ENCODE measurements around the gene LMCD1.

LMCD1 gene

DNA sequence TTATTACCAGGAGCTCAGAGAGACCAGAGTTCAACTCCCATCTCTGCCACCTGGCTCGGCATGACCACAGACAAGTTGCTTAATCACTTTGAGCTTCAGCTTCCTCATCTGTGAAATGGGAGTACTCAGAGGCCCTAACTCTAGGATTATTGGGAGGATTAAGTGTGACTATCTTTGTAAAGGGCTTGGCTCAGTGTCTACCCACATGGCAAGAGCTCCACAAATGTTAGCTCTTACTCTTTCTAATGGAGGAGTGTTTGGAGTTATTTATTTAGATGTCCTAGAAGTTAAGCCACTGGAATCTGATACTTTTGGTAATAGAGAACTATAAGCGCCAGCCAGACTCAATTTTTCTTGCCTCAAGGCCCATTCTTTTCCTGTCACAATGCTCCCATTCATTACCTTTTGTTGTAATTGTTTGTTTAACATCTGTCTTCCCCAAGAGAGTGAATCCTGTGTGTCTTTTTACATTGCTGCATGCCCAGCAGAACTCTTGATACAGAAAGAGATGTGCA, 12.3 kb upstream of the LMCD1 start:
- TF ChIP-seq, protein P1, sequence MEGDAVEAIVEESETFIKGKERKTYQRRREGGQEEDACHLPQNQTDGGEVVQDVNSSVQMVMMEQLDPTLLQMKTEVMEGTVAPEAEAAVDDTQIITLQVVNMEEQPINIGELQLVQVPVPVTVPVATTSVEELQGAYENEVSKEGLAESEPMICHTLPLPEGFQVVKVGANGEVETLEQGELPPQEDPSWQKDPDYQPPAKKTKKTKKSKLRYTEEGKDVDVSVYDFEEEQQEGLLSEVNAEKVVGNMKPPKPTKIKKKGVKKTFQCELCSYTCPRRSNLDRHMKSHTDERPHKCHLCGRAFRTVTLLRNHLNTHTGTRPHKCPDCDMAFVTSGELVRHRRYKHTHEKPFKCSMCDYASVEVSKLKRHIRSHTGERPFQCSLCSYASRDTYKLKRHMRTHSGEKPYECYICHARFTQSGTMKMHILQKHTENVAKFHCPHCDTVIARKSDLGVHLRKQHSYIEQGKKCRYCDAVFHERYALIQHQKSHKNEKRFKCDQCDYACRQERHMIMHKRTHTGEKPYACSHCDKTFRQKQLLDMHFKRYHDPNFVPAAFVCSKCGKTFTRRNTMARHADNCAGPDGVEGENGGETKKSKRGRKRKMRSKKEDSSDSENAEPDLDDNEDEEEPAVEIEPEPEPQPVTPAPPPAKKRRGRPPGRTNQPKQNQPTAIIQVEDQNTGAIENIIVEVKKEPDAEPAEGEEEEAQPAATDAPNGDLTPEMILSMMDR (IDR thresholded peaks at IDR 0.05), result no peak
- no peak overlapping the region for H2AFZ ChIP-seq
- H3K27ac ChIP-seq, result no peak overlapping the region
- H3K4me1 ChIP-seq, result no peaks in the 10 kb centered on the region
- no peaks in the 10 kb centered on the region for H3K36me3 ChIP-seq (ENCODE audit: control insufficient read depth, insufficient read depth, low read length)
- H3K9me3 ChIP-seq (ENCODE audit: control insufficient read depth, low read length), result no peaks in the 10 kb centered on the region
- H3K79me2 ChIP-seq, result no peaks in the 10 kb centered on the region
- no peak overlapping the region for H3K4me2 ChIP-seq (ENCODE audit: low read length)
- no peaks in the 10 kb centered on the region for H3K27me3 ChIP-seq (ENCODE audit: control insufficient read depth, insufficient read depth, low read length)
- no peak overlapping the region for H3K4me3 ChIP-seq (ENCODE audit: low read depth, low read length)
- no peak overlapping the region for H3K9ac ChIP-seq

DNA sequence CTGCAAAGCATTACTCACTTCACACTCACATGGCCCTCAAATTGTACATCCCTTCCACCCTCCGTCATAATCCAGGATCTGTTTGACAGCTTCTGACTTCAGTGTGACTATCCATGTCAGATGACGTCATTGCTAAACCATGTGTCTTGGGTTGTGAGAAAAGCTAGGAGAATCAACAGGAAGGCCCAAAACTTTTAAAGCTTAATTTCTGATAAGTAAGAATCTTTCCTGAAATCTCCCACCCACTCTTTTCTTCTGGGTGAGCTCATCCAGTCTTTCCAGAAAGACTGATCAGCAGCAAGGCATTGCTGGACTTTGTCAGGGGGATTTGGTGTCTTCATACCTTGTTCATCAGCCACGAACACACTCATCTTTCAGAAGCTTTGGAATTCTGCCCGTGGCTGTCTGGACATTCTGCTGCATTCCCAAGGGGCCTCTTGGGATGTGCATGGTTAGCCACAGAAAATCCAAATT, 11.5 kb upstream of the LMCD1 start:
- Histone ChIP-seq H3K9ac (no peak overlapping the region), H3K4me2 (ENCODE audit: low read length) (no peak overlapping the region), H3K27ac (no peak overlapping the region), H3K4me3 (ENCODE audit: low read depth, low read length) (no peak overlapping the region), H3K4me1 (no peaks in the 10 kb centered on the region), H3K9me3 (ENCODE audit: control insufficient read depth, low read length) (no peaks in the 10 kb centered on the region), H3K27me3 (ENCODE audit: control insufficient read depth, insufficient read depth, low read length) (no peaks in the 10 kb centered on the region), H3K79me2 (no peaks in the 10 kb centered on the region), H2AFZ (no peak overlapping the region), H3K36me3 (ENCODE audit: control insufficient read depth, insufficient read depth, low read length) (no peaks in the 10 kb centered on the region)
- TF ChIP-seq, protein P1 (IDR thresholded peaks at IDR 0.05), result no peak

DNA sequence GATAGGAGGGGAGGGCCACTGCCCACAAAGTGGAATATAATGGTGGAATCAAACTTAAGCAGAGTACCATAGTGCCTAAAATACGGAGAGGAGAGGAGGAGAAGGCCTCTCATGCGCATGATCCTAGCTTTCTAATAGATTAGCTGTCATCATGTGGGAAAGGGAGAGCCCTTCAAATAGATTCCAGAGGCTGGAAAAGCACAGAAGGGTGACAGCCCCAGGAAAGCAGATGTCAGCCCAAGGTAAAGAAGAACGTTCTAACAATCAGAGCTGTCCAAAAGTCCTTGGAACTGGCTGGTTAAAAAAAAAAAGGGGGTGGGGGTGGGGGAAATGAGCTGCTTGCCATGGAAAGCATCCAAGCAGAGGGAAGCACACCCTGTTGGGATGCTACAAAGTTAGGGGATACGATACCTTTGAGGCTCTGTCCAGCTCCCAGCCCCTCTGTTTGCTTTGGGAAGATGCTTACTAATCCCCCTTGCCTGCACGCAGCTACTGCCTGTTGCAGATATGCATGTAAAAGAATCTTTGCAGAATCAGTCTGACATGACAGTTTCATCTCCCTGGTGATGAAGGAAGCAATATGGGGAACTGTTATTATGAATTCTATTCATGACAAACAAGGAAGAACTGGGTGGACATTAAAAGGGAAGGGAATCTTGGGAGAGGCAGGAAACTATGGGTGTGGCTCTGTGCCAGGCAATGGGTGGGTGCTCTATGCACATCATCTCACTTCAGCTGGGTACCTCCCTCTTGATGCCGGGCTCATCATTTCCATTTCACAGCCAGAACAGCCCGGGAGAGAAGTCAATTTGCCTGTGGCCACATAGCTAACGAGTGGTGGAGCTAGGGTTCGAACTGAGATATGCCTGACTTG, 10.1 kb upstream of the LMCD1 start:
- Histone ChIP-seq H3K4me1 (no peaks in the 10 kb centered on the region), H2AFZ (no peak overlapping the region), H3K36me3 (ENCODE audit: control insufficient read depth, insufficient read depth, low read length) (no peaks in the 10 kb centered on the region), H3K9me3 (ENCODE audit: control insufficient read depth, low read length) (no peaks in the 10 kb centered on the region), H3K27me3 (ENCODE audit: control insufficient read depth, insufficient read depth, low read length) (no peaks in the 10 kb centered on the region), H3K4me3 (ENCODE audit: low read depth, low read length) (no peak overlapping the region), H3K4me2 (ENCODE audit: low read length) (no peak overlapping the region), H3K27ac (no peak overlapping the region), H3K9ac (no peak overlapping the region), H3K79me2 (no peaks in the 10 kb centered on the region)
- TF ChIP-seq, protein P1 (IDR thresholded peaks at IDR 0.05), result no peak

DNA sequence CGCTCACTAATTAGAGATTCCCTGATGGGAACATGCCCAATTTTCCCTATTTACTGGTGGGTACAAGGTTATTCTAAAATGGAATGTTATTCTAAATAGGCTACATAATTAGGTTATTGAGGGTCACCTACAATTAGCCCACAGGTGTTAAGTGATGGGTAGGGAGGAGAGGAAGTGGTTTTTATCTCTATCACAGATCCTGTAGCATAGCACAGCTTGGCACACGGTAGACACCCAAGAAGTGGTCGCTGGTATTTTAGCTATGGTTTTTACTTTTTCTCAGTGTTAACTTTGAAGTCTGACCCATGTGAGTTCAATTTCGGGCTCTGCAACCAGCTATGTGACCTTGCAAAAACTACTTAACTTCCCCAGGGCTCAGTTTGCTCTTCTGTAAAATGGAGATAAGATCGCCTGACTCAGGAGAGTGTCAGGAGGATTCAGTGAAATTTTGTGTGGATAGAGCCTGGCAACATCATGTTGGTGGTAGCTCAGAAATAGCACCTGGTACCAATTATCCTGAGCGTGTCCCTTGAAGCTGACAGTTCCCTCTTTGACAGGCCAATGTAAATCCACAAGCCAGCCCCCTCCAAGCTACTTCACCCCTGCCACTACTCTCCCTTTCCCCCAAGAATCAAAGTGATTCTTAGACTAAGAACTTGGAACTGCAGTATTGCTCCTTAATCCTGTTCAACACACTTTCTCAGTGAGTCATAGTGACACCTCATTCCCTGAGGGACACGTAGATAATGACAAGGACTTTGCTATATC, 8.7 kb upstream of the LMCD1 start:
- Histone ChIP-seq H3K9ac (no peak overlapping the region), H3K4me1 (no peaks in the 10 kb centered on the region)
- TF ChIP-seq, protein P1 (IDR thresholded peaks at IDR 0.05), result no peak

More for the DNA sequence above, 8.7 kb upstream of the LMCD1 start:
- Histone ChIP-seq H3K79me2 (no peaks in the 10 kb centered on the region), H3K9me3 (ENCODE audit: control insufficient read depth, low read length) (no peaks in the 10 kb centered on the region), H3K4me3 (ENCODE audit: low read depth, low read length) (no peak overlapping the region), H3K4me2 (ENCODE audit: low read length) (no peak overlapping the region), H3K27me3 (ENCODE audit: control insufficient read depth, insufficient read depth, low read length) (no peaks in the 10 kb centered on the region), H2AFZ (no peak overlapping the region), H3K36me3 (ENCODE audit: control insufficient read depth, insufficient read depth, low read length) (no peaks in the 10 kb centered on the region), H3K27ac (no peak overlapping the region)
